ENCODE data around the gene GRM8. TPM values are rescaled to one million over a fixed set of nuclear protein-coding genes. Genes with fewer than 3 reads are reported as not detected.

Gene GRM8
- total RNA-seq, 1 experiment from 2014 or later = 1.8 TPM

DNA sequence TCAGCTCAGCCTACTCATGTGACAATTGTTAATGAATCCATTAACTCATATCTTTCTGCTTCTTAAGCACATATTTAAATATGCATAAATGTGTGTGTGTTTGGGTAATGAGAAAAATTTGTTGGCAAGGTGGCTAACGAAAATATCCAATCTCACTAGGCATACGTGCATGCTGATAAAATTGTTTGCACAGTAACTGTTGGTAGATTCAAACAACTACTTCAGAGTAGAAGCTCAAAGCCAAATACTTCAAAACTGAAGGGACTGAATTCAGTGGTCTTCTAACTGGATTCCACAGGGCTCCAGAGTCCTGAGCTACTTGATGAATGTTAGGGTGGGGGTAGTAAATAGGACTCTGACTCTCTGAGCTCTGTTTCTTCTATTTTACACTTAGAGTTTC, 757.0 kb downstream of the GRM8 start:
- H3T11ph ChIP-seq (ENCODE audit: low read length) = no peak overlapping the region
- no peaks in the 10 kb centered on the region for H3K9me3 ChIP-seq (ENCODE audit: control insufficient read depth, low read depth, low read length)
- H3K4ac ChIP-seq (ENCODE audit: low read depth, low read length) = no peak overlapping the region
- H3K56ac ChIP-seq (ENCODE audit: insufficient read length, low read depth, low read length) = no peak overlapping the region
- Mint-ChIP-seq H3K4me1 (no peaks in the 10 kb centered on the region), H3K9me3 (no peaks in the 10 kb centered on the region), H3K27ac (no peak overlapping the region), H3K27me3 (ENCODE audit: low read depth) (no peaks in the 10 kb centered on the region), H3K36me3 (ENCODE audit: insufficient read depth in 1 of 3, low read depth in 3 of 3) (no peaks in the 10 kb centered on the region), H3K4me3 (no peak overlapping the region)
- H2BK120ac ChIP-seq (ENCODE audit: low read depth, low read length, poor library complexity, severe bottlenecking) = no peak overlapping the region
- DNase-seq = no peak
- H4K8ac ChIP-seq (replicated peaks; ENCODE audit: insufficient read length, low read depth, low read length) = no peak overlapping the region
- no peak overlapping the region for H3K14ac ChIP-seq (ENCODE audit: insufficient read depth, low read length)
- H3K27ac ChIP-seq (ENCODE audit: insufficient read length, low read depth, low read length) = no peak overlapping the region
- no peak overlapping the region for H2BK20ac ChIP-seq (ENCODE audit: low read depth, low read length, poor library complexity, severe bottlenecking)
- no peak overlapping the region for H3K23ac ChIP-seq (ENCODE audit: insufficient read length, low read depth, low read length)
- H3K4me1 ChIP-seq (ENCODE audit: insufficient read depth, low read length) = no peaks in the 10 kb centered on the region
- H2BK15ac ChIP-seq (ENCODE audit: low read depth, low read length) = no peak overlapping the region
- no peak overlapping the region for H3K18ac ChIP-seq (ENCODE audit: insufficient read length, low read depth, low read length)
- H3K79me1 ChIP-seq (ENCODE audit: insufficient read depth, low read depth, low read length, poor library complexity, severe bottlenecking) = no peaks in the 10 kb centered on the region
- no peak overlapping the region for H2BK12ac ChIP-seq (ENCODE audit: insufficient read length, low read depth, low read length)
- no peak overlapping the region for H4K91ac ChIP-seq (ENCODE audit: insufficient read length, low read depth, low read length)
- H3K23me2 ChIP-seq (ENCODE audit: insufficient read length, low read depth, low read length, poor library complexity, severe bottlenecking) = no peaks in the 10 kb centered on the region
- H3K4me2 ChIP-seq (ENCODE audit: insufficient read depth, insufficient read length, low read length) = no peak overlapping the region
- H3K79me2 ChIP-seq (ENCODE audit: insufficient read depth, low read length) = no peaks in the 10 kb centered on the region
- no peak overlapping the region for H2AFZ ChIP-seq (ENCODE audit: low read length)
- TF ChIP-seq, protein P1, sequence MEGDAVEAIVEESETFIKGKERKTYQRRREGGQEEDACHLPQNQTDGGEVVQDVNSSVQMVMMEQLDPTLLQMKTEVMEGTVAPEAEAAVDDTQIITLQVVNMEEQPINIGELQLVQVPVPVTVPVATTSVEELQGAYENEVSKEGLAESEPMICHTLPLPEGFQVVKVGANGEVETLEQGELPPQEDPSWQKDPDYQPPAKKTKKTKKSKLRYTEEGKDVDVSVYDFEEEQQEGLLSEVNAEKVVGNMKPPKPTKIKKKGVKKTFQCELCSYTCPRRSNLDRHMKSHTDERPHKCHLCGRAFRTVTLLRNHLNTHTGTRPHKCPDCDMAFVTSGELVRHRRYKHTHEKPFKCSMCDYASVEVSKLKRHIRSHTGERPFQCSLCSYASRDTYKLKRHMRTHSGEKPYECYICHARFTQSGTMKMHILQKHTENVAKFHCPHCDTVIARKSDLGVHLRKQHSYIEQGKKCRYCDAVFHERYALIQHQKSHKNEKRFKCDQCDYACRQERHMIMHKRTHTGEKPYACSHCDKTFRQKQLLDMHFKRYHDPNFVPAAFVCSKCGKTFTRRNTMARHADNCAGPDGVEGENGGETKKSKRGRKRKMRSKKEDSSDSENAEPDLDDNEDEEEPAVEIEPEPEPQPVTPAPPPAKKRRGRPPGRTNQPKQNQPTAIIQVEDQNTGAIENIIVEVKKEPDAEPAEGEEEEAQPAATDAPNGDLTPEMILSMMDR (conservative IDR thresholded peaks at IDR 0.05) = no peak
- H2BK5ac ChIP-seq (ENCODE audit: insufficient read length, low read length) = no peak overlapping the region
- no peaks in the 10 kb centered on the region for H3K27me3 ChIP-seq (ENCODE audit: insufficient read depth, low read length)
- no peaks in the 10 kb centered on the region for H4K20me1 ChIP-seq (ENCODE audit: control insufficient read depth, insufficient read depth, insufficient read length)
- H4K5ac ChIP-seq (ENCODE audit: insufficient read length, low read depth, low read length) = no peak overlapping the region
- H2AK5ac ChIP-seq (ENCODE audit: insufficient read length, low read length) = no peak overlapping the region
- no CpG with 5 or more reads among the region's 2 CpGs for WGBS (ENCODE audit: extremely low coverage, insufficient read length, low lambda C conversion rate)
- H3K9ac ChIP-seq (ENCODE audit: extremely low read depth, insufficient read length, low read length) = no peak overlapping the region

All from H9 (cell line).